Stimulated activated CD4-positive, alpha-beta T cell treated with anti-CD3 and anti-CD28 coated beads, Interleukin-15, amount 100 ng/mL, for 24 hours (primary cell): ENCODE results near the gene PICK1.

Experiments
- DNase-seq: peaks from one replicate; pipeline ENCODE4 v3.0.0-alpha.2; 2020

Gene PICK1

DNA sequence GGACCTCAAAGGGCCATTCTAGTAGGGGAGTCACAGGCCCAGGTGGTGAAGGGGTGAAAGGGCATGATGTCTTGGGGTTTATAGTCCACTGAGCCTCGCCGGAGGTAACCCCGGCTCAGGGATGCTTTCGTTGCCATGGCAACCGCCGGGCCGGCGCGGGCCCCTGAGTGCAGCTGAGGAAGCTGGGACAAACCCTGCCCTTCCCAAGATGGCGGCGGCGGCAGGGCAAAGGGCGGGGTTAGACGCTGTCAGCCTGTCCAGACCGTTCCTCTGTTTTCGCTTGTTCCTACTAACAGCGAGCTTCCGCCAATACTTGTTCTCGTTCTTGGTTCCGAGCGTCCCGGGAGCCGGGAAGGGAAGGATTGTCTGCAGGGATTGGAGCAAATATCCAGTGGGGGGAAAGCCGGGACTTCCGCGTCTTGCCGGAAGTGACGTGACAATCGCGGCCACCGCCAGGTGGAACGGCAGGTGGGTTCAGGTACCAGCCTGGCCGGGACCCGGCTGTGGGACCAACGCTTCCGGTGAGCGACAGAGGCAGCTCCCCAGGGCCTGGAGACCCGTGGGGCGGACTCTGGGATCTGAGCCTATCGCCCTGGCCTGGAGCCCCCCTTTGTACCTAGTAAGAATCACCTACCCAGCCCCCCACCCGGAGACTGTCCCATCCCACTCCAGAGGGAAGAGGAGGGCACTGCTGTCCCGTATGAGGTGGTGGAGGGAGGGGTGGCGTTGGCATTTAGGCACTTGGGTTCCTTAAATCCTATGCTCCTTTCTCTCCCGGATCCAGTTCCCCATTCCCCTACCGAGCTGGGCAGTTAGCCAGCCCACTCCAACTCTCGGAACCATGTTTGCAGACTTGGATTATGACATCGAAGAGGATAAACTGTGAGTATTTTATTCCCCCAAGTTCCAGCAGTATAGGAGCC is at the start of gene PICK1:
Gene PICK1, plus strand, starts transcription at position 436 of the 923 bp plus-strand sequence. Its CDS starts 406 bp downstream, at position 842.
- peak; percentile 90 for DNase-seq

DNA sequence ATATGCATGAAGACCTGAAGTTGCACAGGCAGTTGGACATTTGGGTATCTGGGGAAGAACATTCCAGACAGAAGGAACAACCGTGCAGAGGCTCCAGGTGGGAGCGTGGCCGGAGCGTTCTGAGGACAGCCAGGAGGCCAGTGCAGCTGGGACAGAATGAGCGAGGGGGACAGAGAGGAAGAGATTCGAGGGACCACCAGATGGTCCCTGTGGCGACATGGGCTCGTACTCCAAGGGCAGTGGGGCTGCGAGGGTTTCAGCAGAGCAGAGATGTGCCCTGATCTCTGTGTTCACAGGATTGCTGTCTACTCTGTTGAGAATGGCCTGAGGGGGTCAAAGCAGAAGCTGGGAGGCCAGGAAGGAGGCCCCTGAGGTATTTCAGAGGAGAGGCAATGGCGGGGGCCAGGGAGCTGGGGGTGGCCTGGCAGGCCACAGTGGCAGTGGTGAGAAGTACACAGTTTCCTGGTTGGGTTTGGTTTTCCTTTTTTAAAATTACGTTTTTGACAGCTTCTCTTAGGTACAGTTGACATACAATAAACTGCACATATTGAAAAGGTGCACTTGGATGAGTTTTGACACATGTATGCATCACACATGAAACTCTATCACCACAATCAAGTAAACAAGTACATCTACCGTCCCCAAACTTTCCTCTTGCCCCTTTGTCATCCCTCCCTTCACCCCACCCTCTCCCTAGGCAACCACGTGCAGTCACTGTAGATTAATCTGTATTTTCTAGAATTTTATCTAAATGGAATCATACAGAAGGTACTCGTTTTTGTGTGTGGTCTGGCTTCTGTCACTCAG is 48.0 kb upstream of the PICK1 start:
- DNase-seq, result no peak

DNA sequence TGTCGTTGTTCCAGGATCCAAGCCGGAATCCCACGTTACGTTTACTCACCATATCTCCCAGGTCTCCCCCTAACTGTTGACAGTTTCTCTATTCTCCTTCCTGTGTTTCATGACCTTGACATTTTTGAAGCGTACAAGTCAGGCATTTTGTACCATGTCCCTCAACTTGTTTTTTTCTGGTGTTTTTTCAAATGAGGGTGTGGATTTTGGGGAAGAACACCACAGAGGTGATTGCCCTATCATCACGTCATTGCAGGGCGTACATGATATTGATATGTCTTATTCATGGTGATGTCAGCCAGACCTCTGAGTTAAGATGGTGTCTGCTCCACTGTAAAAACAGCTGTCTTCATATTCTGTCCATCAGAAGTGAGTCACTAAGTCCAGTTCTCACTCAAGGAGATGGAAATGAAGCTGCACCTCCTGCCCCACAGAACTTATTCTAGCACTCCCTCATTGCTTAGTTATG is 44.6 kb upstream of the PICK1 start:
- DNase-seq, result no peak

DNA sequence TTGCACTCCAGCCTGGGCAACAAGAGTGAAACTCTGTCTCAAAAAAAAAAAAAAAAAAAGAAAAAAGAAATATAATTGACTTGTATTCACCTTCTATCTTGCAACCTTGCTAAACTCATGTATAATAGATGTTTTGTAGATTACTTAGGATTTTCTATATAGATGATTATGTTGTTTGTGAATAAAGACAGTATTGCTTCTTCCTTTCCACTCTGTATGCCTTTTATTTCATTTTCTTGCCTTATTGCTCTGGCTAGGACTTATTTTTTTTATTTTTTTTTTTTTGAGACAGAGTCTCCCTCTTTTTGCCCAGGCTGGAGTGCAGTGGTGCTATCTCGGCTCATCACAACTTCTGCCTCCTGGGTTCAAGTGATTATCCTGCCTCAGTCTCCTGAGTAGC is 43.1 kb upstream of the PICK1 start:
- DNase-seq, result no peak

DNA sequence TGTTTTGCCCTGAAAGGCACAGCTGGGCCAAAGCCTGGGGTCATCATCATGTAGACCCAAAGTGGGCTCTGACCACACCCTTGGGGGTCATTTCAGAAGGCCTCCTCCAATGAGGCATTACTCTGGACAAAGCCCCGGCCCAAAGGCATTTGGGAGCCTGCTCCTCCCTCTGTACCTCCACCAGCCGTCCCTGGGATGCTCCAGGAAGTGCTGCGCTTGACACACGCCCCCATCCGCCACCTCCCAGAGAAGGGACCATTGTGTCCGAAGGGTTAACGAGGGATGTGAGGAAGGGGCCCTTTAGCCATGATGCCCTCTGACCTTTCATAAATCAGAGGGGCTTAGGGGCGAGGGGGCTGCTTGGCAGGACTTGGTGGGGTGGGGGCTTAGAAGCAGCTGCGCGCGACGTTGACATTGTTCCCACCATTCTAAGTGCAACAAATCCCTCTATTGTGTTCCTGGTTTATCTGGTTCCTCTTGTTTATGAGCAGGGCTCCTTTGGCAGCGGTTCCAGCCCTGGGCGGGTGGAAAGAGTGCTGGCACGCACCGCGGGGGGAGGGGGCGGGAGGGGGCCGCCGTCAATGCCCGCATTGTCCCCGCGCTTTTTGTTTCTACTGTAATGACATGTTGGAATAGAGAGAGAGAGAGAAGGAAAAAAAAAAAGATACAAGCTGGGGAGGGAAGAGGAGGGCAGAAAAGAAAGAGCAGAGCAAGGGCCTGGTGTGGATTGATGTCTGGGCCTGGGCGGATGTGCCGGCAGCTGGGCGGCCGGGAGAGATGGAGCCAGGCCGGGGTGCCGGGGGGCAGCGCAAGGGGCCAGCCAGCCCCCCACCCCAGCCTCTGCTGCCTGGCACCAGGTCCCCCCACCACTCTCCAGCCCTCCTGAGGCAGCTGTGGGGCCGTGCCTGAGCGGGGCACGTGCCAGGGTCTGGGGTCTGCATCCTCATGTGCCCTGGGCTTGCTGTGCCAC is 40.7 kb upstream of the PICK1 start:
- no peak for DNase-seq

DNA sequence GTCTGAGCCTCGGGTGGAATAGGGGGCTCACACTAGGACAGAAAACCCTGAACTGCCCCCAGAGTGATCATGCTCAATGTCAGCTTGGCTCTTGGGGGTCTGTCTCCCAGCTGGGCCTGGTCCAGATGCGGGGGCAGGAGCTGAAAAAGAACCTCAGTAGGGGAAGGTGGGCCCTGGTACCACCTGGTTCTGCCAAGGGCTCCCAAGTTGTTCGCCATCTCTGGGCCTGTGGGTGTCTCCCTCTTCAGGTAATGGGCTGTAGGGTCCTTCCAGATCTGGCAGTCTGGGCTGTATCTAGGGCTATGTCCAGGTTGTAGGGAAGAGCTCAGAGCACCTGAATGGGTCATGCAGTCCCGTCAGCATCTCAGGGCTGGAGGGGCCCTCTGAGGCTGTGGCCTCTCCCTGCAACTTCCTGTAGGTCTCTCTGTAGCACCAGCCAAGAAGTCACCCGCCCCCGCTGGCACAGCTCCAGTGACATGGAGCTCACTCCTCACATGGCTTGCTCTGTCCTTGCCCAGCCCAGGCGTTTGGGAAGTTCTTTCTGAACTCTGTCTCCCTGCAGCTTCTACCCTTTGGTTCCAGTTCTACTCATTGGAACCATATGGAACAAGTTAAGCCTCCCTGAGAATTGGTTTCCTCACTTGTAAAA is 39.8 kb upstream of the PICK1 start:
- no peak for DNase-seq

DNA sequence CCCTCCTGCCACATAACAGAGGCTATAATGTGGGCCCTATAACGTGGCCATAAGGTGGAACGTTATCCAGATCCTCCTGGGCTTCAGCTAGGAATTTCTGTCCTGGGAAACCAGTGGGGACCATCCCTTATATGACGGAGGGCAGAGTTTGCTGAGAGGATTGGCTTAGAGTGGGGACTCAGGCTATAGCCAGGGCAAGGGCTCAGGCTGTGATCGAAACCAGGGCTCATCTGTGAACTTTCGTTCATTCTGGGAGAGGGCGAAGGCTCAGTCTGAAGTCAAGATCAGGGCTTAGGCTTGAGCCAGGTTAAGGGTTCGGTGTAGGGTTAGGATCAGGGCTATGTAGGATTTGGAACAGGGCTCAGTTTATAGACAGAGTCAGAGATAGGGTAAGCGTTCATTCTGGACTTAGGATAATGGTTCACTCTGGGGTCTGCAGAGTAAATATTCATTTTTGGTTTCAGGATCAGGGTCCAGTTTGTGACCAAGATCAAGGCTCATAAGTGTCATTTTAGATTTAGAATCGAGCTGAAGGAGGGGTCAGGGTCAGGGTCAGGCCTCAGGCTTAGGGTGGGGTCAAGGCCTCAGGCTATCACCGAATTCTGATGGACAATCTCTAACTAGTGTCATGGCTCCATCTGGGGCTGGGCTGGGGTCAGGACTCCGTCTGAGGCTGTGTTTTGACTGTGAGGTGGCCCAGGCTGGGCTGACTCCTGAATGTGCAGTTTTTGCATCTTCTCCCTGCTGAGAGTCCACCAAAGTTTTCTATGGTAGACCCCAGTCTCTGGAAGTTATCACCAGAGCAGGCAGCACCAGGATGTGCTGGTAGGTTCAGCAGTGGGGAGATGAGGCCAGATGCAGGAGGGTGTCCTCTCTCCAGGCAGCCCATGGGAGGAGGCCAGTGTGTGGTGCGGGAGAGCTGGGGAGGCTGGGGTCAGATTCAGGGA is 39.0 kb upstream of the PICK1 start:
- no peak for DNase-seq

DNA sequence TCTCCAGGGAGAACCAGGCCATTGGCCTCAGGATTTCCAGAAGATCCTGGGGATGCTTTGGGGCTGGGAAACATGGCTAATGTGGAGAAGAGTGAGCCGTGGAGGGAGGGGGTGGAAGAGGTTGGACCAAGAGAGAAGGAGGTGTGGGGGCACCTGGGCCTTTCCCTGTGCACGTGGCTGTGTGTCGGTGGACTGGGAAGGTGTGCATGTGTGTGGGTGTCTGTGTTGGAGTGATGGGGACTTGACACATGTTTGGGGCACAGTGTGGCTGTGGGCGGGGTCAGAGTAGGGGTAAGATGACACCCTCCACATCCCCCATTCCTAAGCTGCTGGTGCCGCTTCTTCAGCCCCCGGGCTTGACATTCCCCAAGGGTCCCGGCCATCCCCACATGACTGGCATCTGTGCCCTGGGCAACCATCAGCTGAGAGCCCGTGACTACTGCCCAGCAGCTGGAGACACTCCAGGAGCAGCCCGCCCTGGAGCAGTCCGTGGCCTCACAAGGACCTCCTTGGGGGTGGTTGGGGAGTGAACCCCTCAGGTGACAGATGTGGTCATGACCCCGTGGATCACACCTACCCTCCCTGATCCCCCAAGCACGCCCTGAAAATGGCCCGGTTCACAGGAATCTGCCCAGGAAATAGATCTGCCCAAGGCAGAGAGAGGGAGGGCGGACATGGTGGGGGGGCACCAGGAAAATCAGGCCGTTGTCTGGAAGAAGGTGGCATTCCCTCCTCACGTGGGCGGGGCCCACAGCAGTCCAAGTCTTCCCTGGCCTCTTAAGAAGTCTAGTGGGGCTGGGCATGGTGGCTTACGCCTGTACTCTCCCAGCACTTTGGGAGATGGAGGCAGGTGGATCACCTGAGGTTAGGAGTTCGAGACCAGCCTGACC is 38.0 kb upstream of the PICK1 start:
- DNase-seq, result no peak

DNA sequence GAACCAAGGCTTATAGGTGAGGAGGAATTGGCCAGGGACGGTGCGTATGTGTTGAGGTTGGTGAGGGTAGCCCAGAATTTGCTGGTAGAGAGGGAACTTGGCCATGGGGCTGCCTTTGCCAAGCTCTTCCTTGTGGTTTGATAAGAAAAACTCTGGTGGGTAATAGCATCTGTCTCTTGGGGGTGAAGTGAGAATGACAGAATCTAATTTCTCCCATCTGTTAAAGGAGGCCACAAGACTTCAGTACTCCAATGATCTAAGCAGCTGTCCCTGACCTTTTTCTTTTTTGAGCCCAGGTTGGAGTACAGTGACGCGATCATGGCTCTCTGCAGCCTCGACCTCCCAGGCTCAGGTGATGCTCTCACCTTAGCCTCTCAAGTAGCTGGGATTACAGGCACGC is 36.0 kb upstream of the PICK1 start:
- no peak for DNase-seq

DNA sequence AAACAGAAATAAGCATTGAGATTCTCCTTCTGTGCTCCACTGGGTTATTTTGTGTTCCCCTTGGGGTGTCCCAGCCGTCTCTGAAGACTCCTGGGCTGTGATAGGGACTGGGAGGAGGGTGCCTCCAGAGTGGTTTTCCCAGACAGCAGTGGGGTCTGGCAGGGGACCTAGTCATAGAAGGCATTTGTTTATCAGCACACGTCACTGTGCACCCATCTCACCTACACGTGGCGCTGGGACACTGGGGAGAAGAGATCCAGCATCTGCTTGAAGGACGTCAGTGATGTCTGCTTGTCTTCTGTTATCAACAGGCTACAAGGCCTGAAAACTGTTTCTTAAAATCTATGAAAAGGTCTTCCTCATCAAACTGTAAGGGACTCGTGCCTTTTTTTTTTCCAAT is 34.2 kb upstream of the PICK1 start:
- DNase-seq, result no peak

DNA sequence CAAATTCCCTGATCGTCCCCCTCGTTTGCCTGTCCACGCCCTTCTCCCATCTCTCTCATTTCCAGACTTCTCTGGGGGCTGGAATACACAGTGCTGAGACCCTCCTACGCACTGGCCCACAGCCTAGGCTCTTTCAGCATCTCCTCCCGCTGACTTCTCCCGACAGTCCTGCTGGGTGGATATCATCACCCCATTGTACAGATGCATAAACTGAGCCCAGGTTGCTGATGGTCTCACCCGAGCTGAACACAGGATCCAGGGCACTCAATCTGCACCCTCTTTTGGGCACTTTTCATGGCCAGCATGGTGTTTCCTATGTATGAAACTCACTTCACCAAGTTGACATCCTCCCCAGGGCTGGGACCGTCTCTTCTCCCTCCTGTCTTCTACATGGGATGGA is 31.7 kb upstream of the PICK1 start:
- no peak for DNase-seq

DNA sequence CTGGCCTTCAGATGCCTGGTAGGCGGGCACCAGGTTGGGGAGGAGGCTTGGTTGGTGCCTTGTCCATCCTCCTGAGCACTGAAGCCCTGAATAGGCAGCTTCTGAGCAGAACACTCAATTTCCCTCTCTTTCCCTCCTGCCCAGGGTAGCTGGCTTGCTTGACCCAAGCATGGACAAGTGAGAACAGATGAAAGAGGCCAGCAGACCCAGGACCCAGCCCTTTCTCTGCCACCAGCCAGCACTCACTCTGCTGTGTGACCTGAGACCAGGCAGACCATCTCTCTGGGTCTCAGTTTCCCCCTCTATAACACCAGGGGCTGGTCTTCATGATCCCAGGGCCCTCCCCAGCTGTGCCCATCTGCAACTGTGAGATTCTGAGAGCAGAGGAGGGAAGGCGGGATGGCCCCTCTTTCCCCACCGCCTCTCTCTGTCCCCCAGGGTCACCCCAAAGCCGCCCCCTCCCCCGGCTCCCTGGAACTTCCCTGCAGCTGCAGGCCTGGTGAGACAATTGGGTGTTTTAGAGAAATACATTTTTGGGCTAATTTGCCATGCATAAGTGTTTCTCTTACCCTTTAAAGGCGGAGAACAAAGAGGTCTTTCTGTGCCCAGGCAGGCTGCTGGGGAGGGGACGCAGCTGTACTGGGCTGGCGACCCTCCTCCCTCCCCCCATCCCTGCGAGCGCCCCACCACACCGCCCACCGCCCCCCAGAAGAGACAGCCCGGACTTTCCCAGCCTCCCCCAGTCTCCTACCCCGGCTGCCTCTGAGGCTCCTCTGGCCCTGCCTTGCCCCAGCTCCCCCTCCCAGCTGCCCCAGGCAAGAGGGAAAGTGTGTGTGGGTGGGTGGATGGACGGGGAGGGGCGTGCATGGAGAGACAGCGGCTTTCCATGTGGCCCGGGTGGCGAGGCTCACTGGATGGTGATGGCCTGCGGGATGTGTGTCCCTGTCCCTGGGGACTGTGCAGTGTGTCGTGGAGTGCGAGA is 30.8 kb upstream of the PICK1 start:
- no peak for DNase-seq

DNA sequence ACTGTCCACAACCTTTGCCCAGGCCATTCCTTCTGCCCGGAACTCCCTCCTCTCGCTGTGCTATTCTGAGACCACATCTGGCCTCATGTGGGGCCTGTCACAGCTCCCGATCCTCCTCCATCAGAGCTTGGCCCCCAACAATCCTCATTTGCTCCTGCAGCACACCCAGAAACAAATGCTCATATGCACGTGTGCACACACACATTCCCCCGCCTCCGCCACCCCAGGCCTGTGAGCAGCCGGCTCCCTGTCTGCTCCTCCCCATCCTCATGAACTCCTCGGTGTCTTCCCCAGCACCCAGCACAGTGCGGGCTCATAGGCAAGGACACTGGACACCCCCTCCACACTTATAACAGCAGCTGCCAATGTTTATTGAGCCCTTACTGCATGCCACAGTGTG is 29.7 kb upstream of the PICK1 start:
- no peak for DNase-seq

DNA sequence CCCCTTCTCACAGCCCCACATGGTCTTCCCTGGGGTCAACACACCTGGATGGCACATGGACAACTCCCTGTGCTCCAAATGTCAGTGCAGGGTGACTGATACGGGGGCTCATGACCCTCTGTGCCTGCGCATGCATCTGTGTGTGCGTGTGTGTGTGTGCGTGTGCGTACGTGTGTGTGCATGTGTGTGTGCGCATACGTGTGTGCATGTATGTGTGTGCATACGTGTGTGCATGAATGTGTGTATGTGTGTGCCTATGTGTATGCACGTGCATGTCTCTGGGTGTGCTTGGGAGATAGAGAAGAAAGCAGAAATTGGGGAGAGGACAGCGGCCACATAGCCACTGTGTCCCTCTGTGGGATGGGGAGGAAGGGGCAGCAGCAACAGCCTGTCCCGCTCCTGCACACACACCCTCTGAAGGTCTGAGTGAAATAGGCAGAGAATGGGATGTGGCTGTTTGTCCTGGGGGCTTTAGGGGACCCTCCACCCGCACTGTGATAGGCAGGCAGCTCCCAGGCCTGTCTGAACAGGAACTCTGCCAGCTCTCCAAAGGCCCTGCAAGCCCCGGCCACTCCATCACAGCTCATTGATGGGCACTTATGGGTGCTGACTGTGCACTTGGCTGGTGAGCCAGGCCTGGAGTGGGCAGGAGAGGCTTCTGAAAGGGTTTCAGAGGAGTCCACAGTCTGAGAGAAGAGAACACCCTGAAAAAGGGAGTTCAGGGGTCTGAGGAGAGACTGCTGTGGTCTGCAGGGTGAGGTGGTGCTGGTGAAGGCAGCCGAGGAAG is 28.7 kb upstream of the PICK1 start:
- no peak for DNase-seq

DNA sequence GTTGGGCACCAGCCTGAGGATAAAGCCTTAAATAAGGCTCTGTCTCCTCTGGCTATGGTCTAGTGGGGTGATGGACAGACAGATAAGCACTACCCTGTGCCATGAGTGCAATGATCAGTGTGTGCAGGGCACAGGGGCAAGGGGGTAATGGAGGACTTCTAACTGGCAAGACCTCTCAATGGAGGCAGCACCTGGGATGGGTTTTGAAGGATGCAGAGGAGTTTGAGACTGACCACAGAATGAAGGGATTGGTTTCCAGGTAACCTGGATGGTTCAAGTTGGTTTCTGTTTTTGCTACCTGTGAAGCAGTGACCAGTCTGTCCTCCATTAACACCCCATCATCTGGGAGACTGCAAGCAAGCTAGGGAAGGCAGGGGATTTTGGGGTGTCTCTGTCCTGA is 27.8 kb upstream of the PICK1 start:
- DNase-seq, result no peak

DNA sequence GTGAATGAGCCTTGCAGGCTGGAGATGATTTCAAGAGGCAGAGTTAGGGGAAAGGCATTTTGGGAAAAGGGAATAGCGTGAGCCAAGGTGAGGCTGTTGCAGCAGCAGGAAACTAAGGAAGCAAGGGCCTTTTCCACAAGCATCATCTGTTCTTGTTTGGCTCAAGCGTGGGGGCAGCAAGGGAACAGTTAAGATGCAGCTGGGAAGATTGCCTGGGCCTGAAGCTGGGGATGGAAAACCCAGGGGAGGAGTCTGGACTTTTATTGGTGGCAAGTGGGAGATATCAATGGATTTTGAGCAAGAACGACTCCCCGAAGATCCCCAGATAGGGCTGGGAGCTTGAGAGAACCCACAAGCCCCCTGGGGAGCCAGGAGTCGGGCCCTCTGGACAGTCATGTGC is 27.3 kb upstream of the PICK1 start:
- no peak for DNase-seq

DNA sequence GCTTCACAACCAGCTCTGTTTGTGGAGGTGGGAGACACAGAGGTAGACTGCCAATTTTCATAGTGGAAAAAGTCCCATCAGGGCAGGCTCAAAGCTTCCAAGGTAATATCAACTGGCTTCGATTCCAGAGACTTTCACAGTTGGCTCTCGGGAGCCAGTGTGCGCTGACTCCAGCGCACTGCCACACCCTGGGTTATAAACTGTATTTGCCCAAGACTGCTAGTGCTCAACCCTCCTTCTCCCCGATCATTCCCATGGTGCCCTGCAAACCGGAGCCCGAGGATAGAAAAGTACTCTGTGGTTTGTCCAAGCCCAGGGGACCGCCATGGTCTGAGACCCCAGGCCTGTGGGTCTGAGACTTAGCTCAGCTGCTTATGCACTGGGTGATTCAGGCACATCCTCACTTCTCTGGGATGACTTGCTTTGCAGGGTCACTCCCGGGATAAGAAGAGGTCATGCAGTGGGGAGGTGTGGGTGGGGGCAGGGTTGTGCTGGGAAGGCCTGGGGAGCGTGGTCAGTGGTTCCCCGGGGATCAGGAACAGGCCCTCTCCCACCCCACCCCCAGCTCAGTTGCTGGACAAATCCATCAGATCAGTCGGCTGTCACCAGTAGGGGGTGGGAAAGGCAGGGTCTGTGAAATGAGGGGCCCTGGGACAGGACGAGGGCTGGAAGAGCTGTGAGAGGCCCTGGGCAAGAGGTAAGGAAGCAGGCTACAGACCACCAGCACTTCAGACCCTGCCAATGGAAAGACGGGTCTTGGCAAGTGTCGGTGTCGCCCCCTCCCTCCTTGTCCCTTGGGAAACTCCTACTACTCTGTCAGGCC is 26.7 kb upstream of the PICK1 start:
- DNase-seq, result no peak
